ENCODE data around the gene CNKSR3.

Gene CNKSR3

GRCh38 chr6:154504102-154504501, 6.4 kb downstream of the CNKSR3 start:
- no peak for TF ChIP-seq CTCF (conservative IDR thresholded peaks at IDR 0.05; ENCODE audit: low read depth, low read length)
- H3K4me3 ChIP-seq (ENCODE audit: low read depth, low read length), result no peak overlapping the region
- no peak for DNase-seq (ENCODE audit: low read depth)

- DNase-seq (ENCODE audit: low read depth), result no peak
- no peak overlapping the region for H3K4me3 ChIP-seq (ENCODE audit: low read depth, low read length)
- TF ChIP-seq CTCF (conservative IDR thresholded peaks at IDR 0.05; ENCODE audit: low read depth, low read length), result no peak
Measured at GRCh38 chr6:154503658-154504057, 6.8 kb downstream of the CNKSR3 start.

GRCh38 chr6:154502553-154502952, 7.9 kb downstream of the CNKSR3 start:
- no peak for TF ChIP-seq CTCF (conservative IDR thresholded peaks at IDR 0.05; ENCODE audit: low read depth, low read length)
- no peak overlapping the region for H3K4me3 ChIP-seq (ENCODE audit: low read depth, low read length)
- no peak for DNase-seq (ENCODE audit: low read depth)

- no peak for TF ChIP-seq CTCF (conservative IDR thresholded peaks at IDR 0.05; ENCODE audit: low read depth, low read length)
- no peak overlapping the region for H3K4me3 ChIP-seq (ENCODE audit: low read depth, low read length)
- DNase-seq (ENCODE audit: low read depth), result no peak
Measured at GRCh38 chr6:154501578-154501868, 9.0 kb downstream of the CNKSR3 start.

- no peak overlapping the region for H3K4me3 ChIP-seq (ENCODE audit: low read depth, low read length)
- peak; percentile 68 for TF ChIP-seq CTCF (conservative IDR thresholded peaks at IDR 0.05; ENCODE audit: low read depth, low read length)
- DNase-seq (ENCODE audit: low read depth), result no peak
Measured at GRCh38 chr6:154500769-154501577, 9.5 kb downstream of the CNKSR3 start.

GRCh38 chr6:154499855-154500589, 10.5 kb downstream of the CNKSR3 start:
- H3K4me3 ChIP-seq (ENCODE audit: low read depth, low read length), result no peak overlapping the region
- no peak for TF ChIP-seq CTCF (conservative IDR thresholded peaks at IDR 0.05; ENCODE audit: low read depth, low read length)

More at GRCh38 chr6:154499855-154500589, 10.5 kb downstream of the CNKSR3 start:
- DNase-seq (ENCODE audit: low read depth), result no peak
